COR-L47 (cell line): ENCODE data around the gene NLRC5.
"Not testable (repeated sequence)": the region's sequence is repeated elsewhere in the genome, so short reads cannot be mapped to it uniquely, and the experiment has no call there.

Experiments used
- DNase-seq: peaks from one replicate; lab custom pipeline; 2025; lab: John Stamatoyannopoulos, UW

NLRC5 gene

DNA sequence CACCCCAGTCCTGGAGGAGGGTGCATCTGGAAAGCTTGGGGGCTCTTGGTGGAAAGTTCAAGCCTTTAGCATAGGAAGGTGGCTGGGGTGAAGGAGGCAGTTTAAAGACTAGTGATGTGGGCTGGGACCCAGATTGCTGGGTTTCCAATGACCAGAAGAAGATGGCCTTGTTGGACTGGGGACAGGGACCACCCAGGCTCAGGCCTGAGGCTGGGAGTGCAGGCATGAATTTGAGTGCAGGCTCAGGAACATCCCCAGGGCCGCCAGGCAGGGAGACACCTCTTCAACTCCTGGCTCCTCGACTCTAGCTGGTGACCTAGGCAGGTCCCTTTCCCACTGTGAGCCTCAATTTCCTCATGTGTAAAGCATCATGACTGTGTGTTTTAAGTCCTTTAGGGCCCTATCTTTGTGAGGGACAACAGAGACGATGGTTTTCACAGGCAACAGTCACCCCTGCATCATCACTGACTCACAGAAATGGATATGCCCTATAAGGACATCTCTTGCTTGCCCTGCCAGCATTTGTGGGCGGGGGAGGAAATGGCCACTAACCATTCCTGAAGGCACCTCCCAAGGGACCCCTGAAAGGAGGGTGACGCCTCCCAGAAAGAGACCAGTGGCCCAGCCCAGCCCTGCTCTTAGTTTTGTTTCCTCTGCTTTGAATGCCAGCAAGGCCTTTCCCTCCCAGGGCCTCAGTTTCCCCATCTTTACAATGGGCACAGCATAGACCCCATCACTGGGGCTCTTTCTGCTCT is 11.1 kb downstream of the NLRC5 start:
- no peak for DNase-seq

DNA sequence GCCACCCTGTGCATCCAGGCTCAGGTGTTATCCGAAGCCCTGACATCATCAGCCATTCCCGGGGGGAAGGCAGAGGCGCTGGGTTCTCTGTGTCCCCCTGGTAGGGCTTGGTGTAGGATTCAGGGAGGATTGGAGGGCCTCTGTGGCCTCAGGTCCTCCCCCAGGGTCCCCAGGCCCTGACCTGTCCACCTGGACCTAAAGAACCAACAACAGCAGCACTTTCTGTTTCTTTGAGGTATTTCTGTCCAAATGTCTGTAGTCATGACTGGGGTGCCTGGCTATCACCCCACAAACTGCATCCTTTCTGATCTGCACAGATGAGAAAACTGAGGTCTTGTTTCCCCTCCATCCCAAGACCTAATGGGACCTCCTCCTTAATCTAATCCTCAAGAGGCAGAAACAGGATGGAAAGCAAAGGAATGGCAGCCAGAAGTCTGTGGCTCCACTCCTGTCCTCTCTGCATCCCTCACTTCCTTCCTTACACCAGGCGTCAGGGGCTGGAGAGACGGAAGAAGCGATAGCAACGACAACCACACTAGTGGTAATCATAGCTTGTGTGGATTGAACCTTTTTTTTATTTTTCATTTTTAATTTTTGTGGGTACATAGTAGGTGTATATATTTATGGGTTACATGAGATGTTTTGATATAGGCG is 11.8 kb downstream of the NLRC5 start:
- no peak for DNase-seq

DNA sequence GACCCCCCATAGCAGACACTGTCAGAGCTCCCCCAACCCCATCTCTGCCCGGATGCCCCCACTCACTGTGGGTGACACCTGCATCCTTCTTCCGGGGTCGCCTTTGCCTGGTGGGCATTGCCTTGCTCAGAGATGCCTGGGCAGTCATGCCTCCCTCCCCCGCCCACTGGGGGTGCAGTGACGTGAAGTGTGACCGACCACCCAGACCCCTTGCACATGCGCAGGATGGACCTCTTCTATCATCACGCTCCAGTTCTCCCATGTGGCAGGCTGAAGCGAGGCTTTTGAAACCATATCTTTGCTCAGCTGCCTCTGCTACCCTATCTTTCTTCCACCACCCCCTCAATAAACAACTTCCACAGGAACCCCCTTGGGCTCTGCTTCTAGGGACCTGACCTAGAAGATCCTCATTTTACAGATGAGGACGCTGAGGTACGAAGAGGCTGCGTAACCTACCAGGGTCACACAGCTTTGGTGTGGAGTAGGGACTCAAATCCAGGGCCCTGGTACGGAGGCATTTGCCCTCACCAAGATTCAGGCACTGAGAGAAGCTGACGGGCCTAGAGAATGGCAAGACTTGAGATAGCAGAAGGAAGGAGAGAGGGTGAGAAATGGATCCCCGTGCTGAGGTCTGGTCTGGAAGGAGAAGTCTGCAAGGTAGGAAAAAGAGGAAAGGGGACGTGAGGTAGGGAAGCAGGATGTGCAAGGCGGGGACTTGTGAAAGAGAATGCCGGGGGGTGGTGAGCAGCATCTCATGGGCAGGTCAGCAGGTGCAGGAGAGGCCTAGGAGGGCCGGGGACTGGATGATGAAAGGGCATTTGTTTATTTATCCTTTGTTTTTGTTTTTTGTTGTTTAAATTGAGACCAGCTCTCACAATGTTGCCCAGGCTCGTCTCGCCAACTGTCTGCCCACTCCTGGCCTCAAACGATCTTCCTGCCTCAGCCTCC is 14.4 kb downstream of the NLRC5 start:
- DNase-seq = no peak

DNA sequence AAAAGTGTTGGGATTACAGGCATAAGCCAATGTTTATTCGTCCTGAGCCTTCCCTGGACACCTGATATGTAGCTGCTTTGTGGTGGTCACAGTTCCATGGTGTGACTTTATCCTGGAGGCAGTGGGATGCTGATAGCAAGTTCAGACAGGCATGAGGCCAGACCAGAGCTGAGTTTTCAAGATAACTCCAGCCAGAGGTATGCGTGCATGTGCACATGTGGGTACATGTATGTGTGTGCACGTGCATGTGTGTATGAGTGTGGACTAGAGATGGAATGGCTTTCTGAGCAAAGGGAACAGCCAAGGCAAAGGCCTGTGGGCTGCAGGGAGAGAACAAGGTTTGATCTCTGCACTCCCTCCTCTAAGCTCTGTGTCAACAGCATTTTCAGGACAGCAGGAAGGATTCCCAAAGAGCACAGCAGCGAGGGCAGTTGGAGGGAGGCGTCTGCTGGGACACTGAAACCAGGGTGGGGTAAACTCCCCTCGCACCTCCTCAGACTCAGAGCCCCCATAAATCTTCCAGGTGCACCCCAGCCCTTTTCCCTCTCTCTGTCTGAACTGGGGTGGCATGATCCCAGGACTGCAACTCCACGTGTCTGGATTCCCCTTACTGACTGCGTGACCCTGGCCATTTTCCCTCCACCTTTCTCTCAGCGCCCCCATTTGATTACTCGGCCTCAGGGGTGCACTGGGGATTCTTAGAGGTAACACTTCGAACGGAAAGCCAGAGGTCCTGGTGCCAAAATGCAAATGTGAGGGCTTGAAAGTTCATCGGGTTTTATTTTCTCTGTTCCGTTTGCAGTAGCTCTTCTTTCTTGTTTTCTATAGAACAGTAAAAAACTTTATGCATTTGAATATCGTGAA is 15.3 kb downstream of the NLRC5 start:
- no peak for DNase-seq

DNA sequence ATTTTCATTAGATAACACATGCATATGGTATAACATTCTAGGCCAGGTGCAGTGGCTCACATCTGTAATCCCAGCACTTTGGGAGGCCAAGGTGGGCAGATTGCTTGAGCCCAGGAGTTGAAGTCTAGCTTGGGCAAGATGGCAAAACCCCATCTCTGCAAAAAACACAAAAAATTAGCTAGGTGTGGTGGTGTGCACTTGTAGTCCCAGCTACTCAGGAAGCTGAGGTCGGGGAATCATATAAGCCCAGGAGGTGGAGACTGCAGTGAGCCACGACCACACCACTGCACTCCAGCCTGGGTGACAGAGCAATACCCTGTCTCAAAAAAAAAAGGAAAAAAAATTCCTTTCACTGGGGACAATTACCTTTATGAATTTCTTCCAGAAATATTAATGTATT is 16.2 kb downstream of the NLRC5 start:
- DNase-seq = not testable (repeated sequence)

DNA sequence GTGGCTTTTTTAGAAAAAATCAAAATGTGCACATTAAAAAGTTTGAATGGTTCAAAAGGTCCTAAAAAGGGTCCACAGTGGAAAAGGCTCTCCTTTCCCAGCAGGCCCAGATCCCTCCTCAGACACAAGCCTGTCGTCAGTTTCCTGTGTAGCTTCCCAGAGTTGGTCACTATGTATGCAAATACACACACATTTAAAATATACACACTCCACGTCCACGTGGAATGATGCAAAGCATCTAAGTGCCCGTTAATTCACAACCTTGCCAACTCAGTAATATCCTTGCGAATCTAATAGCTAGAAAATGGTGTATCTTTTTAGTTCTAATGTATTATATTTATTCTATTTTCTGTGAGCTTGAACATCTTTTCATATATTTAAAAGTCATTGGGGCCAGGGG is 17.7 kb downstream of the NLRC5 start:
- DNase-seq = no peak

DNA sequence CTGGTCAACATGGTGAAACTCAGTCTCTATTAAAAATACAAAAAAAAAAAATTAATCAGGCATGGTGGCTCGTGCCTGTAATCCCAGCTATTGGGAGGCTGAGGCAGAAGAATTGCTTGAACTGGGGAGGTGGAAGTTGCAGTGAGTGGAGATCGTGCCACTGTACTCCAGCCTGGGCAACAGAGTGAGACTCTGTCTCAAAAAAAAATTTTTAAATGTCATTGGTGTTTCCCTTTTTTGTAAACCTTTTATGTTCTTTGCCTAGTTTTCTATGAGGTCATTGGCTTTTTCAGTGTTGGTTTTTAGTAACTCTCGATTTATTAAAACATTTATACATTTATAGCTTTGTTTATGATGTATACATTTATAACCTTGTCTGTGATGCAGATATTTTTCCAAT is 18.2 kb downstream of the NLRC5 start:
- no peak for DNase-seq

DNA sequence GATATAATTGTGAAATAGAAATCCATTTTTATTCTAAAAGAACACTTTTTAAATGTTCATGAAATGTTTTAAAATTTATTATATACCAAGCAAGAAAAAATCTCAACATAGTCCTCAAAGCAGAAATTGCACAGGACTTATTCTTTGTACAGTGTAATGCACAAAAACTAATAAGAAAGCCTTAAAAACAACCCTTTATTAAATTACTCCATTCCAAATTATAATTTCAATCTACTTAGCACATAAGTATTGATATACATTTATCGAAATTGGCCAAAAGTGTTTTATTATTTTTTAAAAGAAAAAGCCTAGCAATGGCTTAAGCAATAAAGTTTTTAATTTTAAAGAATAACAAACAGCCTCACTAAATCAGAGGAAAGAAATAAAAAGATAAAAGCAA is 19.1 kb downstream of the NLRC5 start:
- no peak for DNase-seq

DNA sequence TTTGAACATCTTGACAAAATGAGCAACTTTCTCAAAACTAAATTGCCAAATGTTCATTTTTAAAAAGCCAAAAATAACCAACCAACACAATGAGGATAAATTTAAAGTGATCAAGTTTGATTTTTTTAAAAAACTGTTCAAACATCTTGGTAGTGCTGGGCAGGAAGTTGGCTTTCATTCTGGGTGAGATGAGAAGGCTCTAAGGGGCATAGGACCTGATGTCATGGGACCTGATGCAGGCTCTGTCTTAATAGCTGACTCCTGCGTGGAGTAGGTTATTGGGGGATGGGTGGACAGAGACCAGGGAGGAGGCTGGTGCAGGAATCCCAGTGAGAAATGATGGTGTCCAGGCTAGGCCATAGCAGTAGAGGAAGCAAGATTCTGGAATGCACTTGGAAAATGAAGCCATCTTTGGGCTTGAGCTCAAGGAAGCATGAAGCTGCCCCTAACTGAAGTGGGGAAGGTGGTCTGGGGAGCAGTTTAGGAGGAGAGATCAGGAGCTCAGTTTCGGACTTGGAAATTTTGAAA is 20.4 kb downstream of the NLRC5 start:
- DNase-seq = no peak

DNA sequence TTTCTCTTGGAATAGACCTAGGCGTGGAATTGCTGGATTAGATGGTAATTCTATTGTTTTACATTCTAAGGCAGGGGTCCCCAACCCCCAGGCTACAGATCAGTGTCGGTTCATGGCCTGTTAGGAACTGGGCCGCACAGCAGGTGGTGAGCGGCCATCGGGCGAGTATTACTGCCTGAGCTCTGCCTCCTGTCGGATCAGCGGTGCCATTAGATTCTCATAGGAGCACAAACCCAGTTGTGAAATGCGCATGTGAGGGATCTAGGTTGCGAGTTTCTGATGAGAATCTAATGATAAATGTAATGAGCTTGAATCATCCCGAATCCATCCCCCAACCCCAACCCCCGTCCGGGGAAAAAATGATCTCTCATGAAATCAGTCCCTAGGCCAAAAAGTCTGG is 23.0 kb downstream of the NLRC5 start:
- no peak for DNase-seq

DNA sequence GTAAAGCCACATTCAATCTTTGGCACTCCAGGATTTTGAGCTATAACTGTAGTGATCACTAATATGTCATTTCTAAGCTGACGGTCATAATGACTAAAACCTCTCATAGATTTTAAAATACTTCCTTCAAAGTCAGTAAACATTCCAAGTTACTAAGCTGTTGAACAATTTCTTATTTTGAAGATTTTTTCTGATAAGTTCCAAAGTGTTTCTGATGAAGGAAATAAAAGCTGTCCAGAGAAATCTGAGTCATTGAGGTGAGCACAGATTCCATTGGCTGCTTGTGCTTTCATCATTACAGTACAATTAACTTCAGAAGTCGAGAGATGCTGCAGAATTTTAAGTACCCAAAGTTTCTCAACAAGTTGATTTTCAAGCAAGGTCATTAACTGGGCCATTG is 23.9 kb downstream of the NLRC5 start:
- no peak for DNase-seq

DNA sequence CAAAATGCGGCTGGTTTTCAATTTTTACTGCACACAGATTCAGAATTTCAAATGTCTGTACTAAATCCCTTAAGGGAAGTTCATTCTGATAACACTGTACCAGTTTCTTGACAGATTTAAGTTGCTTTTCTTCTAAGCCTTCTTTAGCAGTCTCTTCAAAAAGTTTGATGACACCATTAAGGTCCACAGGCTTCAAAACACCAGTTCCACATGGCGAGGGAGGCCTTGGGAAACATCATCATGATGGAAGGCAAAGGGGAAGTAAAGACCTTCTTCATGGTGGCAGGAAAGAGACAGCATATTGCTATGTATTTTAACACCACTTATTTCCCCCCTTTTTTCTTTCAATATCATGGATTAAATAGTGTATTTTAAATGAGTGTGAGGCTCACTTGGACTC is 24.5 kb downstream of the NLRC5 start:
- DNase-seq = no peak

DNA sequence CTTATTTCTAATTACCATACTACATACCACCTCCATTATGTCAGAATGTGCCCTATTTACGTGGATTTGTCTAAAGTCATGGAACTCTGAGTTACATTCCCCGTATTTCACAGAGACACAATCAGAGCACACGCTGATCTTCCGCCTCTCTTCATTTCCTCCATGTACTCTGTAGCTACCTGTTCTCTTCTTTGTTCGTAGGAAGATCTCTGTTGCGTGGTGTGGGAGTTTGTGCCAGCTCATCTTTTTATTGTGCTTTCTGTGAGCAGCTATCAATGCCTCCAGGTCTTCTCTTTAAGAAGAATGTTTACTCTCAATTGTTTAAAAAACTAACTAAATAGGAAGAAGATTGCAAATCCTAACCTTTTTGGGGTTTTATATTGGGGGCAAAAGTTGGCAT is 26.9 kb downstream of the NLRC5 start:
- no peak for DNase-seq

DNA sequence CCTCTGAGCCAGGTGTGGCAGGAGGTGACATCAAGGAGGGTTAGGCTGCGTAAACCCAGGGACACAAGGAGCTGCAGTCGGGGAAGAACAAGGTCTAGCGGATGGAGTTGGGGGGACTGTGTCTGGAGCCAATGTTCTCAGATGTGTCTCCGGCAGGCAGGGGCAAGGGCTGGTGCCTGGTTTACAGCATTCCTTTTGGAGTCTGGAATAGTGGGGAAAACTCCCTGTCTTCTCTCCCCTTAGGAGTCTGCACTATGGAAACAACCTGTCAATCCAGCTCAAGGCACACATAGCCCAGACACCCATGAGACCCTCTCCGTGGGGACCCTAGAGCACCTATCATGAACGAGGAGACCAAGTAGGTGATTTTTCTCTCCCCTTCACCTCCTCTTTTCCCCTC is 27.5 kb downstream of the NLRC5 start:
- DNase-seq = no peak

DNA sequence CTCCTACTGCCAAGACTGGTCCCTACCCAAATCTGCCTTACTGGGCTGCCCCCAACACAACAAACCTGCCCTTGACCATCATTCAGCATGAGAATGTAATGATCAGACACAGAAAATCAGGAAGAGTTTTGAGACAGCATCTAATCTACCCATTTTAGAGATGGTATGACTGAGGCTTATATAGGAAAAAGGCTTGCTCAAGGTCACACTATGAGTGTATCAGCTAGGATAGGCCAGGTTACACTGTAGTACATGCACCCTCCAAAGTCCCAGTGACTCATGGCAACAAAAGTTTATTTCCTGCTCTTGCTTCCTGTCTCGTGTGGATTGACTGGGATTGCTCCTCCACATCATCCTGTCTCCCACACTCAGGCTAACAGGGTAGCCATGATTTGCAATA is 27.9 kb downstream of the NLRC5 start:
- no peak for DNase-seq

DNA sequence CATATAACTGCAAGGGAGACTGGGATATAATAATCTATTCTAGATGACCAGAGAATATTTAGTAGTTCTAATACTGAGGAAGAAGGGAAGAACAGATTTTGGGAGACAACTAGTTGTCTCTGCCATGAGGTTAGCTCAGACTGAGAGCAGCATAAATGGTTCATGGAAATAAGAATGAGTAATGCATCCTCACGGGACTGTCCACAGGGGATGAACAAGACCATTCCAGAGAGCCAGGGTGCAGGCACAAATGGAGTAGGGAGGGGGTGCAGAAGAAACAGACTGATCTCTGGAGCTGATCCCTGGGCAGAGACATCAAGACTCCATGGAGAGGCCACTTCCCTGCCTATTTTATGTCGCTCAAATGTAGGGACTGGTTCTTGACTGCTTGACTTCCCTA is 30.4 kb downstream of the NLRC5 start:
- DNase-seq = no peak

DNA sequence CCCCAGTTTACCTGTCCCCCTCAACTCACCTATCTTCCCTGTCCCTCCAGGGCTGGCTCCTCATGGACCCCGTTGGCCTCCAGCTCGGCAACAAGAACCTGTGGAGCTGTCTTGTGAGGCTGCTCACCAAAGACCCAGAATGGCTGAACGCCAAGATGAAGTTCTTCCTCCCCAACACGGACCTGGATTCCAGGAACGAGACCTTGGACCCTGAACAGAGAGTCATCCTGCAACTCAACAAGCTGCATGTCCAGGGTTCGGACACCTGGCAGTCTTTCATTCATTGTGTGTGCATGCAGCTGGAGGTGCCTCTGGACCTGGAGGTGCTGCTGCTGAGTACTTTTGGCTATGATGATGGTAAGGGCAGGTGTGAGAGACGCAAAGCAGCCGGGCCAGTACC is 31.3 kb downstream of the NLRC5 start:
- no peak for DNase-seq

DNA sequence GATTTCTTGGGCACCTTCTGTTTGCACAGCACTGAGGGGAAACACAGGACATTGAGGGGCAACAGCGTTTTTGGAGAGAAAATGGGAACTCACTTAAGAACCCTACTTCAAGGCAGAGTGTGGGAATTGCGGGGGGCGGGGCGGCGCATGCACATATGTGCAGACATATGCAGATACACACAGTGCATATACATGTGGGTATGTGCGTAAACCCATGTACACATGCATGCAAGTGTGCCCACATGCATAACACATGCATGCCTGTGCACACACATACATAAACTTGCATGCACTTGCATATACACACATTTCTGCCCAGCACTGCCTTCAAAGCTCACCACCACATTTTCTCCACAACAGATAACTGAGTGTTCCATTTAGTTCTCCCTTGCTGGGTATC is 32.4 kb downstream of the NLRC5 start:
- DNase-seq = no peak

DNA sequence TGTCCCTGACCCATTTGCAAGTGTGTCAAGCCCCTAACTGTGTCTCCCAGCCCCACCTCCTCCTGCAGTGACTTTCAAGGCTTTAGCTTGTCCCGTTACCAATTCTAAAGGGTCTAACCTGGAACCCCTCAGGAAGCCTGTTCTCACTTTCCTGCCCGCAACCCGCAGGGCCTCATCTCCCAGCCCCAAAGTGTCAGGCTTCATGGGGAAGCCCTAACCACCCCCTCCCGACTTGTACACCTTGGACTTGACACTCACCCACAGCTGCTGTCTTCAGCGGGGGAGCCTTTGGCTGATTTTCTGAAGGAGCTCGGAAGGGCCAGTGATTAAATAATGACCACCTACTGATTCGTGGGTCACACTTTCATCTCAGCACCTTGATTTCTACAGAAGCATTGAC is 33.1 kb downstream of the NLRC5 start:
- no peak for DNase-seq

DNA sequence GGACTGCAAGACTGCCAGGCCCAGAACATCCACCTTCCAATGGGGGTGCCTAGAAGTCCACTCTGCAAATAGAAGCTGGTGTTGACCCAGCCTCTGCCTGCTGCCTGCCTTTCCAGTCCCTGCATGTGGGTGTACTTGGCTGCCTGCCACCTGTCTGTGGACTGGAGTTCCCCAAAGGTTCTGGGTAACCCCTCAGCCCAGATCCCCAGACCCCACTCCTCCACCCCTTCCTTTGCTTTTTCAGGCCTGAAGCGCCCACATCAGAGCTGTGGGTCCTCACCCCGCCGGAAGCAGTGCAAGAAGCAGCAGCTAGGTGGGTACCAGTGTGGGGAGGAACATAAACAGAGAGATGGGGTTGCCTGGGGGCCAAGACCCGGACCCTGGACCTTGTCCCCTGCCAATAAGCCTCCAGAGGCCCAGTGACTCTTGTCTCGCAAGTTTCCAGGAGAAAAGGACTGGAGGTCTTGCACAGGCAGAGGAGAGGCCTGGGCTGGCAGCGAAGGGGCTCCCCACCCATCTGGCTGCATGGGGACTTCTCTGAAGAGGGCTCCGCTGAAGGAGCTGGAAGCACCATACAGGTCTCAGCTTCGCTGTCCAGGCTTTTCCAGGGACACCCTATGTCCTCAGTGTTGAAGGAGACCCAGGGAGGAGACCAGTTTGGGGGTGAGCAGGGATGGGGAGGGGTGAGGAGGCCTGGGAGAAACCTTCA is 34.3 kb downstream of the NLRC5 start:
- no peak for DNase-seq
